Type B pancreatic cell (in vitro differentiated cells): Measurements from ENCODE around the gene MACROH2A2. TPM values are rescaled to one million over a fixed set of nuclear protein-coding genes. Genes with fewer than 3 reads are reported as not detected.

Experiments used
- DNase-seq: peaks from one replicate; pipeline ENCODE4 v3.0.0; 2021; ENCODE audit warnings: mixed read lengths; ENCODE audit not compliant: unreplicated experiment; ENCODE audit errors: extremely low spot score
- H3K27ac Mint-ChIP-seq: 2 replicates; pipeline ENCODE4 v1.8.0; 2021; ENCODE audit warnings: mild to moderate bottlenecking, mixed read lengths
- H3K27me3 Mint-ChIP-seq: 2 replicates; pipeline ENCODE4 v1.8.0; 2021; ENCODE audit warnings: mixed read lengths
- H3K36me3 Mint-ChIP-seq: 2 replicates; pipeline ENCODE4 v1.8.0; 2021; ENCODE audit warnings: mixed read lengths
- H3K4me1 Mint-ChIP-seq: one replicate; pipeline ENCODE4 v1.8.0; 2021; ENCODE audit warnings: mixed read lengths; ENCODE audit not compliant: unreplicated experiment
- H3K4me3 Mint-ChIP-seq: 2 replicates; pipeline ENCODE4 v1.8.0; 2021; ENCODE audit warnings: mild to moderate bottlenecking, mixed read lengths
- H3K9me3 Mint-ChIP-seq: 2 replicates; pipeline ENCODE4 v1.8.0; 2021; ENCODE audit warnings: mixed read lengths
- total RNA-seq: library from RNA; stranded (reverse); gene quantifications from 2 replicates; pipeline ENCODE4 v1.2.1, GENCODE V29; 2021; ENCODE audit warnings: low replicate concordance
- TF ChIP-seq, protein P1 (sequence below): fragments of 200-600 bp; sonication (generic); conservative IDR thresholded peaks from 2 replicates; pipeline ENCODE4 v1.5.0; 2021; ENCODE audit warnings: antibody characterized with exemption, mild to moderate bottlenecking

Gene MACROH2A2
- total RNA-seq, 1 donor from 2014 or later: 117 TPM

DNA sequence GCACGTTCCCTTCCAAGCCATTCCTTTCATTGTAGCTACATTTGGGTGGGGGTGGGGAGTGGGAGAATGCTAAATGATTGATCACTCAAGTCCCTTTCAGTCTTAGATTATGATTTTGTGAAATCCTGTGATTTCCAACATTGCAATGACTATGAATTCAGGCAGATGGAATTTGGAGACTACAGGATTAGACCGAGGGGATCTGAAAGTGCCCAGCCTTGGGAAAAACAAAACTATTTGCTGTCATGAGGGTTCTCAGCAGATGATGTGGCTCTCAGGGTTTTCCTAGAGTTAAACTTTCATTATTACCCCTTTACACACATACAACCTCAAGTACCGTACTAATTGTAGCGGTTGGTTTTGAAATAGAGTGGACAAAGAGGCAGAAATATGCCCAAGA, 4.7 kb downstream of the MACROH2A2 start:
- Mint-ChIP-seq H3K36me3 (peaks cover 8% of the 10 kb centered on the region), H3K4me3 (no peak overlapping the region), H3K27me3 (peaks cover 4% of the 10 kb centered on the region), H3K9me3 (no peaks in the 10 kb centered on the region), H3K27ac (no peak overlapping the region), H3K4me1 (peaks cover 30% of the 10 kb centered on the region)
- TF ChIP-seq, protein P1, sequence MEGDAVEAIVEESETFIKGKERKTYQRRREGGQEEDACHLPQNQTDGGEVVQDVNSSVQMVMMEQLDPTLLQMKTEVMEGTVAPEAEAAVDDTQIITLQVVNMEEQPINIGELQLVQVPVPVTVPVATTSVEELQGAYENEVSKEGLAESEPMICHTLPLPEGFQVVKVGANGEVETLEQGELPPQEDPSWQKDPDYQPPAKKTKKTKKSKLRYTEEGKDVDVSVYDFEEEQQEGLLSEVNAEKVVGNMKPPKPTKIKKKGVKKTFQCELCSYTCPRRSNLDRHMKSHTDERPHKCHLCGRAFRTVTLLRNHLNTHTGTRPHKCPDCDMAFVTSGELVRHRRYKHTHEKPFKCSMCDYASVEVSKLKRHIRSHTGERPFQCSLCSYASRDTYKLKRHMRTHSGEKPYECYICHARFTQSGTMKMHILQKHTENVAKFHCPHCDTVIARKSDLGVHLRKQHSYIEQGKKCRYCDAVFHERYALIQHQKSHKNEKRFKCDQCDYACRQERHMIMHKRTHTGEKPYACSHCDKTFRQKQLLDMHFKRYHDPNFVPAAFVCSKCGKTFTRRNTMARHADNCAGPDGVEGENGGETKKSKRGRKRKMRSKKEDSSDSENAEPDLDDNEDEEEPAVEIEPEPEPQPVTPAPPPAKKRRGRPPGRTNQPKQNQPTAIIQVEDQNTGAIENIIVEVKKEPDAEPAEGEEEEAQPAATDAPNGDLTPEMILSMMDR: no peak
- no peak for DNase-seq

DNA sequence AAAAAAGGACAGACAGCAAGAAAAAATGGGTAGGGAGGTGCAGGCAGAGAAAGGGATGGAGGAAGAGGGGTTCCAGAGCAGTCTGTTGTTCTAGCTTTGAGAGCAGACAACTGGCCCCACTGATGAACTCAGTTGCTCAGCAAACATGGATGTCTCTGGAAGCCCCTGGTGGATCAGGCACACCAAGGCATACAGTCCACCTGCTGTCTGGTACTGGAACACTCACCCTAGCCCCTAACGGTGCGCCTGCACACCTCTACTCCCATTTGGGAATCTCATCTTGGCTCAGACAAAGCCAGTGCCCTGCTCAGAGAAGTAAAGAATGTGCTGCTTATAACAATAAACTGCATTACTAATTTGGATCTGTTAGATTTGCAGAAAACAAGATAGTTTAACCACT, 7.7 kb downstream of the MACROH2A2 start:
- Mint-ChIP-seq H3K4me3 (no peak overlapping the region), H3K36me3 (peaks cover 26% of the 10 kb centered on the region), H3K27me3 (no peaks in the 10 kb centered on the region), H3K27ac (no peak overlapping the region), H3K4me1 (peaks cover 27% of the 10 kb centered on the region), H3K9me3 (peaks cover 4% of the 10 kb centered on the region)
- DNase-seq: no peak
- TF ChIP-seq, protein P1: peak; percentile 39

DNA sequence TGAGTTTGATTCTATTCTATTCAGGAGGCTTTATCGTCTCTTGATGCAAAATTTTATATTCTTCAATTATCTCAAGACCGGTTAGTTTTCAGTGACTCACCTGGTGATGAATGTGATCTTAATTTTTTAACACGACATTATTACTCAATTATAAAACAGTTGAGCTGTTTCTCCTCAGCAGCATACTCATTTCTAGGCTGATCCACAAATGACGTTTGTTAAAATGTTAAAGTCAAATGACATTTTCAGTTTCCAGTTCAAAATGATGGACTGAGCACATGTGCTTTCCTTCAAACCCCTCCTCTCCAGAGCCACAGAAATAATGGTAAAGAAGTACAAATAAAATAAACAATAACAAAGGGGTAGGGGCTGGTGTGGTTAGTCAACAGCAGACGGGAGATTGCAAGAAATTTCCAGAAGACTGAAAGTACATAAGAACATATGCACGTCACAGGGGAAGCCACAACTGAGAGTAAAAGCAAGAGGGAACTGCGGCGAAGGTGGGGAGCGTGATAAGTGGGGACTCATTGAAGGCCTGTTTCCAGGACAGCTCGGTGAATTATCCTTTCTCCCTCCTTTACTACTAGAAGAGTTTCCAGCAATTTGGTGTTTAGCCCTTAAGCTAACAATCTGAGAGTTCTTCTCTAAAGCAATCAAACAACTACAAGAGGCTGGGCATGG, 10.9 kb downstream of the MACROH2A2 start:
- Mint-ChIP-seq H3K4me3 (no peak overlapping the region), H3K9me3 (peaks cover 4% of the 10 kb centered on the region), H3K4me1 (peaks cover 18% of the 10 kb centered on the region), H3K27ac (no peak overlapping the region), H3K36me3 (peaks cover 34% of the 10 kb centered on the region), H3K27me3 (no peaks in the 10 kb centered on the region)
- TF ChIP-seq, protein P1: no peak
- DNase-seq: no peak

DNA sequence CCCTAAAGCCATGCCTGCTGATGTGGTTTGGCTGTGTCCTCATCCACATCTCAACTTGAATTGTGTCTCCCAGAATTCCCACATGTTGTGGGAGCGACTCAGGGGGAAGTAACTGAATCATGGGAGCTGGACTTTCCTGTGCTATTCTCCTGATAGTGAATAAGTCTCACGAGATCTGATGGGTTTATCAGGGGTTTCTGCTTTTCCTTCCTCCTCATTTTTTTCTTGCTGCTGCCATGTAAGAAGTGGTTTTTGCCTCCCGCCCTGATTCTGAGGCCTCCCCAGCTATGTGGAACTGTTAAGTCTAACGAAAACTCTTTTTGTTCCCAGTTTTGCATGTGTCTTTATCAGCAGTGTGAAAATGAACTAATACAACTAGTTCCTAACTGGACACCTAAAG, 11.8 kb downstream of the MACROH2A2 start:
- Mint-ChIP-seq H3K4me3 (no peak overlapping the region), H3K27me3 (no peaks in the 10 kb centered on the region), H3K4me1 (peaks cover 22% of the 10 kb centered on the region), H3K27ac (no peak overlapping the region), H3K36me3 (peaks cover 34% of the 10 kb centered on the region), H3K9me3 (peaks cover 4% of the 10 kb centered on the region)
- TF ChIP-seq, protein P1: no peak
- no peak for DNase-seq

DNA sequence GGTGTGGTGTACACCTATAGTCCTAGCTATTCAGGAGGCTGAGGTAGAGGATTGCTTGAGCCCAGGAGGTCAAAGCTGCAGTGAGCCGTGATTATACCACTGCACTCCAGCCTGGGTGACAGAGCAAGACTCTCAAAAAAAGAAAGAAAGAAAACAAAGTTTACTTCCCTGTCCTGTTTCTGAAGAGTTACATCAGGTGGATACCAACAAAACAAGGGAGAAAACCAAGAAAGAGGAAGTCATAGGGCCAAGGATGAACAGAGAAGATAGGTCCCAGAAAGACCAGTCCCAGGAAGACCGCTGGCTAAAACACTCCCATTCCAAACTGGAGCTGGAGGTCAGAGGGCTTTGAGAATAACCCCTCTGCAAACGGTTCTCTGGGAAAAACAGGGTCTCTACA, 13.5 kb downstream of the MACROH2A2 start:
- H3K4me3 Mint-ChIP-seq: no peak overlapping the region
- peaks cover 34% of the 10 kb centered on the region for H3K36me3 Mint-ChIP-seq
- H3K9me3 Mint-ChIP-seq: peaks cover 4% of the 10 kb centered on the region
- TF ChIP-seq, protein P1: no peak
- DNase-seq: no peak
- H3K27ac Mint-ChIP-seq: no peak overlapping the region
- H3K4me1 Mint-ChIP-seq: peaks cover 18% of the 10 kb centered on the region
- no peaks in the 10 kb centered on the region for H3K27me3 Mint-ChIP-seq
